Body of pancreas (tissue), 4 donors: ENCODE results near the gene GAB1.

Experiments
- CTCF ChIP-seq, 7 experiments: fragments of 450-650 bp in 4 of 7; fragments of 200-600 bp in 3 of 7; sonication (generic) in 3 of 7; IDR thresholded peaks; one replicate each; pipeline ENCODE4 v1.5.1; 2016 to 2019; ENCODE audit warnings: antibody characterized with exemption in 7 of 7
- POLR2A ChIP-seq, 3 donors: fragments of 450-650 bp; IDR thresholded peaks; one replicate each; pipeline ENCODE4 v1.6.1; 2016; ENCODE audit warnings: antibody characterized with exemption in 3 of 3, mild to moderate bottlenecking in 2 of 3

- TF ChIP-seq POLR2A (IDR thresholded peaks at IDR 0.05): no peak
- no peak for TF ChIP-seq CTCF (IDR thresholded peaks at IDR 0.05)
Observed at GRCh38 chr4:143437476-143437875, 100.8 kb downstream of the GAB1 start.
